ENCODE measurements around the gene TRAF3IP1.

DNA sequence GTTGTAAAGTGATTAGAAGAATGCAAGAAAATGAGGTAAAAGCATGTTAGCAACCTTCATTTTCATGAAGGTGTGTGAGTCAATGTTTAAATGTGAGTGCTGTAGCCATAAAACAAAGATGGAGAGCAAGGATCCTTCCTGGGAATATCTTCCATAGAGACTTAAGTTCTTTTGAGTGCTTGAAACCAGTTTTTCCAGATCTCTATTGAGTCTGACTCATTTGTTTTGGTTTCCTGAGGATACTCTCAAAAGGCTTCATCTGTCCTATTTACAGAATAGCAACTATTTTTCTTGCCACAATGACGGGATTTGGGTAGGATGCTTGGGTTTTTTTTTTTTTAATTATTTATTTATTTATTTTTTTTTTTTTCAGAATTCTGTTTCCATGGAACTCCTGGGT is 60.5 kb downstream of the TRAF3IP1 start:
- no peak for TF ChIP-seq CTCF (IDR thresholded peaks at IDR 0.05)
- no peak for TF ChIP-seq EP300 (IDR thresholded peaks at IDR 0.05; ENCODE audit: low read depth)
- TF ChIP-seq POLR2A (IDR thresholded peaks at IDR 0.05), result no peak
